ENCODE data around the gene SPOCK1. TPM values are rescaled to one million over a fixed set of nuclear protein-coding genes. Genes with fewer than 3 reads are reported as not detected.

SPOCK1 gene
- total RNA-seq, 2 experiments from 2014 or later = not detected

DNA sequence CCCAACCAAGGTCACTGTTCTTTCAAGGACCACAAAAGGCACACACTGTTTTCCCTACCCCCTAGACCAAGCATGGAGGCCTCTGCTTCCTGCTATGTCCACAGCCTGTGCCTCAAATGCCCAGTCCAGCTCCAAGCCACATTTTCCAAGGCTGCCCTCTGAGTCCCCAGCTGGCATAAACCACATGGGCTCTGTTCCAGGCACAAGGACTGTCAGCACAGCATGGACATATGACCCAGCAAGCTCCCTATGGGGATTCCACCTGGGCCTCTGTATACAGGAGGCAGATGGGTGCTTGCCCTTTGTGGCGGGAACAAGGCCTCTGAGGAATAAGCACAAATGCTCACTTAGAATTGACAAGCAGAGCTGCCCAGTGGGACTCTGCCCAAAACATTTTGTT lies 115.2 kb downstream of the SPOCK1 start:
- no peak overlapping the region for H3K27ac Mint-ChIP-seq
- intact Hi-C loops (cut with micrococcal nuclease) = no loop called here
- TF ChIP-seq, protein P1, sequence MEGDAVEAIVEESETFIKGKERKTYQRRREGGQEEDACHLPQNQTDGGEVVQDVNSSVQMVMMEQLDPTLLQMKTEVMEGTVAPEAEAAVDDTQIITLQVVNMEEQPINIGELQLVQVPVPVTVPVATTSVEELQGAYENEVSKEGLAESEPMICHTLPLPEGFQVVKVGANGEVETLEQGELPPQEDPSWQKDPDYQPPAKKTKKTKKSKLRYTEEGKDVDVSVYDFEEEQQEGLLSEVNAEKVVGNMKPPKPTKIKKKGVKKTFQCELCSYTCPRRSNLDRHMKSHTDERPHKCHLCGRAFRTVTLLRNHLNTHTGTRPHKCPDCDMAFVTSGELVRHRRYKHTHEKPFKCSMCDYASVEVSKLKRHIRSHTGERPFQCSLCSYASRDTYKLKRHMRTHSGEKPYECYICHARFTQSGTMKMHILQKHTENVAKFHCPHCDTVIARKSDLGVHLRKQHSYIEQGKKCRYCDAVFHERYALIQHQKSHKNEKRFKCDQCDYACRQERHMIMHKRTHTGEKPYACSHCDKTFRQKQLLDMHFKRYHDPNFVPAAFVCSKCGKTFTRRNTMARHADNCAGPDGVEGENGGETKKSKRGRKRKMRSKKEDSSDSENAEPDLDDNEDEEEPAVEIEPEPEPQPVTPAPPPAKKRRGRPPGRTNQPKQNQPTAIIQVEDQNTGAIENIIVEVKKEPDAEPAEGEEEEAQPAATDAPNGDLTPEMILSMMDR (IDR thresholded peaks at IDR 0.05) = no peak
- no peak overlapping the region for H3K4me3 Mint-ChIP-seq
- H3K4me1 Mint-ChIP-seq (ENCODE audit: low read depth) = no peaks in the 10 kb centered on the region
- peaks cover 12% of the 10 kb centered on the region for H3K9me3 Mint-ChIP-seq
- POLR2A ChIA-PET = interaction anchor here (0.6 to 0.7 kb wide), 2 partner anchors 106 to 177 kb away, joined by 3 read pairs; no protein-coding TSS in a partner anchor
- H3K27me3 Mint-ChIP-seq = no peaks in the 10 kb centered on the region
- DNase-seq (no peak), ATAC-seq (no peak)
- CTCF ChIA-PET = no interaction called here
- peaks cover 2% of the 10 kb centered on the region for H3K36me3 Mint-ChIP-seq (ENCODE audit: low read depth)

DNA sequence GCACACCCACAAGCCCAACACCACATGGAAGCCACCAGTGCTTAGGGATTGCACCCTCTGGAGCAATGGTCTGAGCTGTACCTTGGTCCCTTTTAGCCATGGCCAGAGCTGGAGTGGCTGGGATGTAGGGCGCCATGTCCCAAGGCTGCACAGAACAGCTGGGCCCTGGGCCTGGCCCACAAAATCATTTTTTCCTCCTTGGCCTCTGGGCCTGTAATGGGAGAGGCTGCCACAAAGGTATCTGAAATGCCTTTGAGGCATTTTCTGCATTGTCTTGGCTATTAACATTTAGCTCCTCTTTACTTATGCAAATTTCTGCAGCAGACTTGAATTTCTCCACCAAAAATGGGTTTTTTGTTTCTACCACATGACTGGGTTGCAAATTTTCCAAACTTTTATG lies 117.6 kb downstream of the SPOCK1 start:
- TF ChIP-seq, protein P1 (IDR thresholded peaks at IDR 0.05) = no peak
- ChIA-PET POLR2A (interaction anchor here (1.1 kb wide), 1 partner anchor 13 kb away, joined by 3 read pairs; no protein-coding TSS in a partner anchor), CTCF (no interaction called here)
- Mint-ChIP-seq H3K36me3 (ENCODE audit: low read depth) (peaks cover 2% of the 10 kb centered on the region), H3K4me3 (no peak overlapping the region), H3K9me3 (peaks cover 12% of the 10 kb centered on the region), H3K27me3 (peaks cover 2% of the 10 kb centered on the region), H3K4me1 (ENCODE audit: low read depth) (no peaks in the 10 kb centered on the region), H3K27ac (no peak overlapping the region)
- DNase-seq (no peak), ATAC-seq (no peak)
- intact Hi-C loops (cut with micrococcal nuclease) = no loop called here

DNA sequence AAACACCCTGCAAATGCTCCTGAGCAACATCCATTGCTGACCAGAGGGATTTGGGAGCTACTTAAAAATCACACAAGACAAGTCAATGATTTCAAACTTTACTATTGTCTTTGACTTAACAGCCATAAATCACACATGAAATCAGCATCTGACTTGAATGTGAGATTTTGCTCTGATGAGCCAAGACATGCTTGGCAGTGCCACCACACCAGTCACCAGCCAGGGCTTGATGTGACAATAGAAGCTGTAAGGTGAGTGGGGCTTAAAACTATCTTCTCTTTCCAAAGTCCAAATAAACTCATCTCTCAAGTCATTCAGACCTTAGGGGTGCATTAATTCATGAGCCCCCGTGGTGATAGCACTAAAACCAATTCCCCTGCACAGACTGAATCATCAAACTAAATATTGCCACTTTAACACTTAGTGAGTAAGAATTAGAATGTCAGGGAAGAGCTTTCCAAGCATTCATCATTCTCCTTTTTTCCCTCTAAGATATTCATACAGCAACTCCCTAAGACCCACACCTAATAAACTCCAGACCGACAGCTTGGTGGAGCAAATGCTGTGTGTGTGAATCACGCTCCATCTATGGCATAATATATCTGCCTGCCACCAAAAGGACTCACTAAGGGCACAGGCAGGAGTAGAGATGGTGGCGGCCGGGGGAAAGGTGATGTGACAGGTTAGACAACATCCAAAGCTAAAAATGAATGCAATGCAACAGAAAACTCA lies 119.4 kb downstream of the SPOCK1 start:
- H3K4me3 Mint-ChIP-seq = no peak overlapping the region
- ChIA-PET CTCF (no interaction called here), POLR2A (no interaction called here)
- ATAC-seq = no peak
- peaks cover 2% of the 10 kb centered on the region for H3K36me3 Mint-ChIP-seq (ENCODE audit: low read depth)
- TF ChIP-seq, protein P1 (IDR thresholded peaks at IDR 0.05) = no peak
- intact Hi-C loops (cut with micrococcal nuclease) = no loop called here
- peaks cover 2% of the 10 kb centered on the region for H3K27me3 Mint-ChIP-seq
- H3K4me1 Mint-ChIP-seq (ENCODE audit: low read depth) = no peaks in the 10 kb centered on the region
- H3K27ac Mint-ChIP-seq = no peak overlapping the region
- H3K9me3 Mint-ChIP-seq = peaks cover 12% of the 10 kb centered on the region
- DNase-seq = no peak

DNA sequence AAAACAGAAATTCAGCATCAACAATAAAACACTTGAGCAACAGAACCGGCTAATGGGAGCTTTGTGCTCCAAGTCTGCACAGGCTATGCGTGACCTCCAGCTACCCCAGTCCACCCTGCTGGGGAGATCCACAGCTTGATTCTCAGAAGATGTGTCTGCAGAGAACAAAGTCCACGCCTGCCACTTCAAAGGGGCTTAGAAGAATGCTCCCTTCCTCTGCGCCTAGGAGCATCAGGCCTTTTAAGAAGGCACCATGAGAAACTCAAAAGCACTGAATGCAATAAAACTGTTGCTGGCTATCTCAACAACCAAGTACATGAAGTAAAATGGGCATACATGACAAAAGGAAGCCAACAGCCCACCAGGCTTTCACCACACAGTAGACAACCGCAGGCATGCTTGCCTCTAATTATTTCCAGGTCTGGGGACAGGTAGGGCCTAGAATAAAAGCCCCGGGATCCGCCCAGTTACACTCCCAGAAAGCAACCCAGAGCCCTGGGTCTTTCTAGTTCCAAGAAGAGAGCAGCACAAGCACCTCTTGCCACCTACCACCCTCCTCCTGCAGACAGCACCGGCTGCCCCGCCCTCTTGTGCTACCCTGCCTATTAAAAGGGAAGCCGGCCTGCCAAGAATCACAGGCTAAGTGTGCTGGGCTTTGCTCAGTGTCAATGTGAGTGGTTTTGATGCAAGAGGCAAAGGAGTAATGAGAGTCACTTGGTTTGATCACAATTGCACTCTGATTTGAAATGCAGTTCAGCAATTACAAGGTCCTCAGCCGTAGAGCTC lies 123.2 kb downstream of the SPOCK1 start:
- intact Hi-C loops (cut with micrococcal nuclease) = no loop called here
- ChIA-PET POLR2A (no interaction called here), CTCF (no interaction called here)

More for the DNA sequence above, 123.2 kb downstream of the SPOCK1 start:
- H3K27me3 Mint-ChIP-seq = peaks cover 2% of the 10 kb centered on the region
- no peak overlapping the region for H3K4me3 Mint-ChIP-seq
- no peaks in the 10 kb centered on the region for H3K36me3 Mint-ChIP-seq (ENCODE audit: low read depth)
- peaks cover 2% of the 10 kb centered on the region for H3K9me3 Mint-ChIP-seq
- DNase-seq (no peak), ATAC-seq (no peak)
- TF ChIP-seq, protein P1 (IDR thresholded peaks at IDR 0.05) = no peak
- no peaks in the 10 kb centered on the region for H3K4me1 Mint-ChIP-seq (ENCODE audit: low read depth)
- no peak overlapping the region for H3K27ac Mint-ChIP-seq
